ENCODE measurements around the gene SLC24A4. TPM values are rescaled to one million over a fixed set of nuclear protein-coding genes. Genes with fewer than 3 reads are reported as not detected.

Gene SLC24A4
- polyA plus RNA-seq, 1 donor from 2014 or later, result 0.17 TPM

DNA sequence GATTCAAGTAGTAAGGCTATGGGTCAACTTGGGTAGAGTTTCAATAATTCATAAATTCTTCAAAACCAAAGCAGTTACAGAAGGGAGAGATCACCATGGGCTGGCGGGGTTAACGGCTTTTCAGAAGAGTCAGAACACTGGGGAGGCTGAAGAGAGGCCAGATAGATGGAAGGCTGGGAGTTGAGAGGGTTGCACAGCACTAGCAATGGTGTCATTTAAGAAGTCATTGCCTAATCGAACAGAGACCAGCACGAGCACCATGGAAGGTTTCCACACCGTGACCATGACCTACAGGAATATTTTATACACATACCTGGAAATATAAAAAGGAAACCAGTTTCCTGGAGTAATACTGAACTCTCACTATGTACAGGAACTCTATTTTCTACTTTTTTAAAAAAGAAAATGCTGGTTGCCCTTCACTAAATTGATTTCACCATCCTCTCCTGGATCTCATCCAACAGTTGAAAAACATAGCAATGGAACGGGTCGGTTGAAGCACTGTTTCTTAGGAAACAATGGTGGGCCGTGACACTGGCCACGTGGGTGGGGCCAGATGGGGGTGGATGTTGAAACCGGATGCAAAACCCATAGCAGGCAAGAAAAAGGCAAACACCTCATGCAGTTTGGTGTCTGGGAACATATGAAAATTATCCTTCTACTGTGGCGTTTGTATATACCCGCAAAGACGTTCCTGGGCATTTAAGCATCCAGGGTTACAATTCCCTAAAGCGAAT, 152.7 kb downstream of the SLC24A4 start:
- TF ChIP-seq TAF1 (IDR thresholded peaks at IDR 0.05; ENCODE audit: low read depth), result no peak
- TF ChIP-seq RAD21 (conservative IDR thresholded peaks at IDR 0.05), result no peak
- TF ChIP-seq, protein P1, sequence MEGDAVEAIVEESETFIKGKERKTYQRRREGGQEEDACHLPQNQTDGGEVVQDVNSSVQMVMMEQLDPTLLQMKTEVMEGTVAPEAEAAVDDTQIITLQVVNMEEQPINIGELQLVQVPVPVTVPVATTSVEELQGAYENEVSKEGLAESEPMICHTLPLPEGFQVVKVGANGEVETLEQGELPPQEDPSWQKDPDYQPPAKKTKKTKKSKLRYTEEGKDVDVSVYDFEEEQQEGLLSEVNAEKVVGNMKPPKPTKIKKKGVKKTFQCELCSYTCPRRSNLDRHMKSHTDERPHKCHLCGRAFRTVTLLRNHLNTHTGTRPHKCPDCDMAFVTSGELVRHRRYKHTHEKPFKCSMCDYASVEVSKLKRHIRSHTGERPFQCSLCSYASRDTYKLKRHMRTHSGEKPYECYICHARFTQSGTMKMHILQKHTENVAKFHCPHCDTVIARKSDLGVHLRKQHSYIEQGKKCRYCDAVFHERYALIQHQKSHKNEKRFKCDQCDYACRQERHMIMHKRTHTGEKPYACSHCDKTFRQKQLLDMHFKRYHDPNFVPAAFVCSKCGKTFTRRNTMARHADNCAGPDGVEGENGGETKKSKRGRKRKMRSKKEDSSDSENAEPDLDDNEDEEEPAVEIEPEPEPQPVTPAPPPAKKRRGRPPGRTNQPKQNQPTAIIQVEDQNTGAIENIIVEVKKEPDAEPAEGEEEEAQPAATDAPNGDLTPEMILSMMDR (IDR thresholded peaks at IDR 0.05; ENCODE audit: poor library complexity, severe bottlenecking), result no peak
- no peak for TF ChIP-seq POLR2AphosphoS5 (IDR thresholded peaks at IDR 0.05)
- TF ChIP-seq EP300 (conservative IDR thresholded peaks at IDR 0.05; ENCODE audit: poor library complexity, severe bottlenecking), result no peak
- no peak for TF ChIP-seq EZH2 (IDR thresholded peaks at IDR 0.05; ENCODE audit: borderline replicate concordance, insufficient read depth, low read length, poor library complexity, severe bottlenecking)
- TF ChIP-seq SMC3 (conservative IDR thresholded peaks at IDR 0.05; ENCODE audit: poor library complexity), result no peak
- TF ChIP-seq MXI1 (conservative IDR thresholded peaks at IDR 0.05; ENCODE audit: poor library complexity, severe bottlenecking), result no peak
- TF ChIP-seq, protein P2, sequence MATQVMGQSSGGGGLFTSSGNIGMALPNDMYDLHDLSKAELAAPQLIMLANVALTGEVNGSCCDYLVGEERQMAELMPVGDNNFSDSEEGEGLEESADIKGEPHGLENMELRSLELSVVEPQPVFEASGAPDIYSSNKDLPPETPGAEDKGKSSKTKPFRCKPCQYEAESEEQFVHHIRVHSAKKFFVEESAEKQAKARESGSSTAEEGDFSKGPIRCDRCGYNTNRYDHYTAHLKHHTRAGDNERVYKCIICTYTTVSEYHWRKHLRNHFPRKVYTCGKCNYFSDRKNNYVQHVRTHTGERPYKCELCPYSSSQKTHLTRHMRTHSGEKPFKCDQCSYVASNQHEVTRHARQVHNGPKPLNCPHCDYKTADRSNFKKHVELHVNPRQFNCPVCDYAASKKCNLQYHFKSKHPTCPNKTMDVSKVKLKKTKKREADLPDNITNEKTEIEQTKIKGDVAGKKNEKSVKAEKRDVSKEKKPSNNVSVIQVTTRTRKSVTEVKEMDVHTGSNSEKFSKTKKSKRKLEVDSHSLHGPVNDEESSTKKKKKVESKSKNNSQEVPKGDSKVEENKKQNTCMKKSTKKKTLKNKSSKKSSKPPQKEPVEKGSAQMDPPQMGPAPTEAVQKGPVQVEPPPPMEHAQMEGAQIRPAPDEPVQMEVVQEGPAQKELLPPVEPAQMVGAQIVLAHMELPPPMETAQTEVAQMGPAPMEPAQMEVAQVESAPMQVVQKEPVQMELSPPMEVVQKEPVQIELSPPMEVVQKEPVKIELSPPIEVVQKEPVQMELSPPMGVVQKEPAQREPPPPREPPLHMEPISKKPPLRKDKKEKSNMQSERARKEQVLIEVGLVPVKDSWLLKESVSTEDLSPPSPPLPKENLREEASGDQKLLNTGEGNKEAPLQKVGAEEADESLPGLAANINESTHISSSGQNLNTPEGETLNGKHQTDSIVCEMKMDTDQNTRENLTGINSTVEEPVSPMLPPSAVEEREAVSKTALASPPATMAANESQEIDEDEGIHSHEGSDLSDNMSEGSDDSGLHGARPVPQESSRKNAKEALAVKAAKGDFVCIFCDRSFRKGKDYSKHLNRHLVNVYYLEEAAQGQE (IDR thresholded peaks at IDR 0.05; ENCODE audit: borderline replicate concordance), result no peak
- Histone ChIP-seq H3F3A (ENCODE audit: insufficient read depth, low read length, poor library complexity, severe bottlenecking) (no peaks in the 10 kb centered on the region), H3K9ac (ENCODE audit: low read length) (no peak overlapping the region), H3K9me2 (ENCODE audit: insufficient read depth, low read length) (no peaks in the 10 kb centered on the region), H4K20me1 (ENCODE audit: insufficient read depth) (no peaks in the 10 kb centered on the region), H3K9me3 (ENCODE audit: low read length) (no peaks in the 10 kb centered on the region), H3K79me2 (replicated peaks; ENCODE audit: insufficient read depth, low read length) (no peaks in the 10 kb centered on the region), H3K4me2 (ENCODE audit: low read length) (no peak overlapping the region), H2AFZ (ENCODE audit: low read depth, low read length) (no peak overlapping the region), H3K27me3 (ENCODE audit: insufficient read depth, low read depth, low read length) (no peaks in the 10 kb centered on the region), H3K27ac (ENCODE audit: low read length) (no peak overlapping the region), H3K36me3 (ENCODE audit: insufficient read depth, low read length) (no peaks in the 10 kb centered on the region), H3K4me3 (ENCODE audit: low read length) (no peak overlapping the region)

DNA sequence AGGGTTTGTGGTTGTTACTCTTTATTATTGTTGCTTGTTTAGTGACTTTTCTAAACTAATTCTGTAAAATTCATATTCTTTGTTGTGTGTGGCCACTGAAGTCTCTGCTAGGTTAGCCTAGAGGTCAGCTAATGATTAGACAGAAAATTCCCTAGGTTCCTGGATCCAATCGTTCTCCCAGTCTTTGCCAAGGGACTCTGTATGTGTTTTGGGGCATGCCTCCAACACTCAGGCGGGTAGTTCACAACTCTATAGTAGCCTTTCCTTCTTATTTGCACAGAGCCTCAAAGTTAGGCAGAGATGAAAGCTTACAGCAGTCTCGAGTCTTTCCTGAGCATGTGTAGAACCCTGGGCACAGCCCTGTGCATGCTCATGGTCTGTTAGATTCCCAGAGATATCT, 157.9 kb downstream of the SLC24A4 start:
- no peak overlapping the region for H3K9ac ChIP-seq (ENCODE audit: low read length)
- no peak for TF ChIP-seq EP300 (conservative IDR thresholded peaks at IDR 0.05; ENCODE audit: poor library complexity, severe bottlenecking)
- TF ChIP-seq SMC3 (conservative IDR thresholded peaks at IDR 0.05; ENCODE audit: poor library complexity), result no peak
- no peak for TF ChIP-seq RAD21 (conservative IDR thresholded peaks at IDR 0.05)
- TF ChIP-seq POLR2AphosphoS5 (IDR thresholded peaks at IDR 0.05), result no peak
- TF ChIP-seq TAF1 (IDR thresholded peaks at IDR 0.05; ENCODE audit: low read depth), result no peak
- TF ChIP-seq, protein P1 (IDR thresholded peaks at IDR 0.05; ENCODE audit: poor library complexity, severe bottlenecking), result no peak
- TF ChIP-seq EZH2 (IDR thresholded peaks at IDR 0.05; ENCODE audit: borderline replicate concordance, insufficient read depth, low read length, poor library complexity, severe bottlenecking), result no peak
- no peak for TF ChIP-seq MXI1 (conservative IDR thresholded peaks at IDR 0.05; ENCODE audit: poor library complexity, severe bottlenecking)
- TF ChIP-seq, protein P2 (IDR thresholded peaks at IDR 0.05; ENCODE audit: borderline replicate concordance), result no peak
- no peaks in the 10 kb centered on the region for H4K20me1 ChIP-seq (ENCODE audit: insufficient read depth)
- H3F3A ChIP-seq (ENCODE audit: insufficient read depth, low read length, poor library complexity, severe bottlenecking), result no peaks in the 10 kb centered on the region
- H3K9me2 ChIP-seq (ENCODE audit: insufficient read depth, low read length), result no peaks in the 10 kb centered on the region
- H3K79me2 ChIP-seq (replicated peaks; ENCODE audit: insufficient read depth, low read length), result no peaks in the 10 kb centered on the region
- H2AFZ ChIP-seq (ENCODE audit: low read depth, low read length), result no peak overlapping the region
- H3K27me3 ChIP-seq (ENCODE audit: insufficient read depth, low read depth, low read length), result no peaks in the 10 kb centered on the region
- no peak overlapping the region for H3K27ac ChIP-seq (ENCODE audit: low read length)
- H3K4me2 ChIP-seq (ENCODE audit: low read length), result no peak overlapping the region
- H3K9me3 ChIP-seq (ENCODE audit: low read length), result no peaks in the 10 kb centered on the region
- no peaks in the 10 kb centered on the region for H3K36me3 ChIP-seq (ENCODE audit: insufficient read depth, low read length)
- H3K4me3 ChIP-seq (ENCODE audit: low read length), result no peak overlapping the region

Data from neural cell (in vitro differentiated cells).